Activated T-cell treated with anti-CD3 and anti-CD28 coated beads for 24 hours (primary cell): Measurements from ENCODE around the gene ZNG1C.
"Not testable (repeated sequence)": the region's sequence is repeated elsewhere in the genome, so short reads cannot be mapped to it uniquely, and the experiment has no call there.

Experiments
- DNase-seq: peaks from one replicate; pipeline ENCODE4 v3.0.0-alpha.2; 2020; ENCODE audit warnings: low read depth

Gene ZNG1C

DNA sequence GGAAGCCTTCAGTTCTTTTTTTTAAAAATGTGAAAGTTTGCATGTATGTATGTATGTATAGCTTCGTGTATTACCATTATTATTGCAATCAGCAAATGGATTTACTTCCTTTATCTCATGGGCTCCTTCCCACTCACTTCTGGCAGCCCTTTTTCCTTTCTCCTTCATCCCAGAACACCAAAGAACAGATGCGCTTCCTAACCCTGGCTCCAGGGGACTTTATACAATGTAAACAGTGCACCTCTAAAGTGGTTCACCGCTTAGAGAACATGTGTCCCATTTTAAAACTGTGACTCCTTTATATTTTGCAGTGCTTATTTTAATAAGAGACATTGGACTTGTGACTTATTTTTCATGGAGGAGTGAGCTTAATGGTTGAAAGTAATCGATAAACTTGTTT, 101.5 kb downstream of the ZNG1C start:
- DNase-seq = not testable (repeated sequence)

GRCh38 chr9:68343992-68344391, 102.2 kb downstream of the ZNG1C start:
- not testable (repeated sequence) for DNase-seq
